Measurements from ENCODE around the gene PPP4R2. TPM values are rescaled to one million over a fixed set of nuclear protein-coding genes. Genes with fewer than 3 reads are reported as not detected.

Gene PPP4R2
- total and polyA plus RNA-seq, 12 donors, result 14.2 to 90.1 (median 56.1) TPM

DNA sequence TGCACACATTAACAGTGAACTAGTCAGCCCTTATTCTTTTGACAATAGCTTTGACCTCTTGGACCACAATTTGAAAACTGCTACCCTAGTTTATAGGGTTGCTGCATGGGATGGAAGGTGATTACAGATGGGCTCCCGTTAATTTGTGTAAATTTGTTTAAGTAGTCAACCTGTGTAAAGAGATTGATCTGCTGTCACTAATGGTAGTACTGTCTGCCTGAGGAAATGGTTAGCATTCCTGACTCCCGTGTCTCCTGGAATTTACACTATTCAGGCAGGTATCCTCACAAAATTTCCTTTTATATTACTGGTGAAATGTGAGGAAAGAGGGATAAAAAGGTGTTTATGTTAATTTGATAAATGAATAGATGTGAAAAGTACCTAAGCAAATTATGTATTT is 49.6 kb downstream of the PPP4R2 start:
- no peaks in the 10 kb centered on the region for H3K27me3 ChIP-seq
- no peak overlapping the region for H3K27ac ChIP-seq
- TF ChIP-seq, protein P1, sequence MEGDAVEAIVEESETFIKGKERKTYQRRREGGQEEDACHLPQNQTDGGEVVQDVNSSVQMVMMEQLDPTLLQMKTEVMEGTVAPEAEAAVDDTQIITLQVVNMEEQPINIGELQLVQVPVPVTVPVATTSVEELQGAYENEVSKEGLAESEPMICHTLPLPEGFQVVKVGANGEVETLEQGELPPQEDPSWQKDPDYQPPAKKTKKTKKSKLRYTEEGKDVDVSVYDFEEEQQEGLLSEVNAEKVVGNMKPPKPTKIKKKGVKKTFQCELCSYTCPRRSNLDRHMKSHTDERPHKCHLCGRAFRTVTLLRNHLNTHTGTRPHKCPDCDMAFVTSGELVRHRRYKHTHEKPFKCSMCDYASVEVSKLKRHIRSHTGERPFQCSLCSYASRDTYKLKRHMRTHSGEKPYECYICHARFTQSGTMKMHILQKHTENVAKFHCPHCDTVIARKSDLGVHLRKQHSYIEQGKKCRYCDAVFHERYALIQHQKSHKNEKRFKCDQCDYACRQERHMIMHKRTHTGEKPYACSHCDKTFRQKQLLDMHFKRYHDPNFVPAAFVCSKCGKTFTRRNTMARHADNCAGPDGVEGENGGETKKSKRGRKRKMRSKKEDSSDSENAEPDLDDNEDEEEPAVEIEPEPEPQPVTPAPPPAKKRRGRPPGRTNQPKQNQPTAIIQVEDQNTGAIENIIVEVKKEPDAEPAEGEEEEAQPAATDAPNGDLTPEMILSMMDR (IDR thresholded peaks at IDR 0.05), result no peak
- TF ChIP-seq POLR2A (IDR thresholded peaks at IDR 0.05), result no peak
- H3K9me3 ChIP-seq (replicated peaks in 1 of 3), result no peaks in the 10 kb centered on the region
- peaks cover 5 to 39% of the 10 kb centered on the region in 2 donors for H3K4me1 ChIP-seq (replicated peaks in 1 of 2)
- 60 to 74% (median 67%) methylated on average over 2 of the region's 2 CpGs for WGBS, 4 donors
- H3K36me3 ChIP-seq (replicated peaks in 1 of 2), result peaks cover 0 to 6% of the 10 kb centered on the region in 2 donors
- DNase-seq, result no peak
- intact Hi-C loops (cut with DNase I), result no loop called here
- H3K4me3 ChIP-seq, result no peak overlapping the region

DNA sequence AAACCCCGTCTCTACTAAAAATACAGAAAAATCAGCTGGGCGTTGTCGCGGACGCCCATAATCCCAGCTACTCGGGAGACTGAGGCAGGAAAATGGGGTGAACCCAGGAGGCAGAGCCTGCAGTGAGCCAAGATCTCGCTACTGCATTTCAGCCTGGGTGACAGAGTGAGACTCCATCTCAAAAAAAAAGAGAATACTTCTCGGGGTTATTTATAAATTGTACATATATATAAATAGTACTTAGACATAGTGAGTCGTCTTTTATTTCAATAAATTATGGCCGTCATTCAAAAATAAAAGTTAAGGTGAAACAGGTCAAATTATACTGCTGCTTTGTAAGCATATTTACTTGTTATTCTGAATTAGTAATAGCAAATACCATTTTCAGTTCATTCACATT is 52.7 kb downstream of the PPP4R2 start:
- Histone ChIP-seq H3K4me3 (no peak overlapping the region), H3K9me3 (replicated peaks in 1 of 3) (no peaks in the 10 kb centered on the region), H3K27me3 (no peaks in the 10 kb centered on the region), H3K4me1 (replicated peaks in 1 of 2) (peaks cover 0 to 24% of the 10 kb centered on the region in 2 donors), H3K36me3 (replicated peaks in 1 of 2) (peaks cover 0 to 6% of the 10 kb centered on the region in 2 donors), H3K27ac (no peak overlapping the region)
- no peak for DNase-seq
- intact Hi-C loops (cut with DNase I), result no loop called here
- TF ChIP-seq POLR2A (IDR thresholded peaks at IDR 0.05), result no peak
- TF ChIP-seq, protein P1 (IDR thresholded peaks at IDR 0.05), result no peak
- 85 to 89% (median 88%) methylated on average over 10 of the region's 10 CpGs for WGBS, 4 donors

DNA sequence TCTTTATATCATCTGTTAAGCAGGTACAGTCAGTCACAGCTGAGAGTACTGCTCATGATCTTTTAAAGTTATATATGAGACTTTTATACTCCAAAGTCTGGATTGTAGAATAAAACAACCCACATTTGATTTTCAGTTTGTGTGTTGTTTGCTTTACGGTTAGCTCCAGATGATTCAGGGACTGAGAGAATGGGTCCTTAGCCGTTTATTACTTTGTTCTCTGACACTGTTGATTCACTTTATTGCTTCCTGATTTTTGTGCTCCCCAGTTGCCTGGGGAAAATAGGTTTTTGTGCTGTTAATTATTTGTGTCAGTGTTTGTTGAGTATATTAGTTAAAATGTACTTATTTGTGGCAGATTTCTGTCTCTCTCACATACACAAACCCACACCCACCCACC is 56.2 kb downstream of the PPP4R2 start:
- Histone ChIP-seq H3K36me3 (replicated peaks in 1 of 2) (peaks cover 0 to 3% of the 10 kb centered on the region in 2 donors), H3K9me3 (replicated peaks in 1 of 3) (no peaks in the 10 kb centered on the region), H3K4me3 (no peak overlapping the region), H3K27me3 (no peaks in the 10 kb centered on the region), H3K4me1 (replicated peaks in 1 of 2) (peaks cover 0 to 18% of the 10 kb centered on the region in 2 donors), H3K27ac (peak overlapping the region in 1 of 5 donors; percentile 16)
- intact Hi-C loops (cut with DNase I), result no loop called here
- no peak for TF ChIP-seq POLR2A (IDR thresholded peaks at IDR 0.05)
- TF ChIP-seq, protein P1 (IDR thresholded peaks at IDR 0.05), result no peak
- 36 to 71% (median 62%) methylated on average over 2 of the region's 2 CpGs for WGBS, 4 donors
- DNase-seq, result no peak

DNA sequence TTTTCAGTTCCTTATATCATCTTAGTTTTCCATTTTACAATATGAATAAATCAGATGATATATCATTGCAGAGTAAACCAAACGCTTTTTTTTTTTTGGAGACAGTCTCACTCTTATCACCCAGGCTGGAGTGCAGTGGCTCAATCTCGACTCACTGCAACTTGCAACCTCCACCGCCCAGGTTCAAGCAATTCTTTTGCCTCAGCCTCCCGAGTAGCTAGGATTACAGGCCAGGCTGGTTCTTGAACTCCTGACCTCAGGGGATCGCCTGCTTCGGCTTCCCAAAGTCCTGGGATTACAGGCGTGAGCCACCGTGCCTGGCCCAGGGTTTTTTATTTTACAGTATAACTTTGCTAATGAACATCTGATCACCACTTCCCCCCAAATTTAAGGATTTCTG is 59.0 kb downstream of the PPP4R2 start:
- no peaks in the 10 kb centered on the region for H3K27me3 ChIP-seq
- intact Hi-C loops (cut with DNase I), result loop anchor here in 1 of 2 donors (5.0 kb wide), 1 partner anchor 118 kb away; no protein-coding TSS in a partner anchor
- no peaks in the 10 kb centered on the region for H3K36me3 ChIP-seq (replicated peaks in 1 of 2)
- H3K4me1 ChIP-seq (replicated peaks in 1 of 2), result peaks cover 4 to 27% of the 10 kb centered on the region in 2 donors
- no peaks in the 10 kb centered on the region for H3K9me3 ChIP-seq (replicated peaks in 1 of 3)
- WGBS, 4 donors, result 43 to 62% (median 55%) methylated on average over 8 of the region's 8 CpGs
- no peak overlapping the region for H3K4me3 ChIP-seq
- H3K27ac ChIP-seq, result no peak overlapping the region
- TF ChIP-seq, protein P1 (IDR thresholded peaks at IDR 0.05), result no peak
- TF ChIP-seq POLR2A (IDR thresholded peaks at IDR 0.05), result no peak
- DNase-seq, result no peak

All from adrenal gland (tissue), 12 donors.